GM04503 (cell line): ENCODE data around the gene SLC43A1.
A peak's percentile ranks its signal among the peaks of the same experiment; 100 is the strongest.
"Not testable (repeated sequence)": the region's sequence is repeated elsewhere in the genome, so short reads cannot be mapped to it uniquely, and the experiment has no call there.

Experiments
- DNase-seq: peaks from one replicate; pipeline ENCODE4 v3.0.0-alpha.2; 2012; ENCODE audit warnings: low read depth

SLC43A1 gene

GRCh38 chr11:57460758-57461749 is 54.4 kb downstream of the SLC43A1 start:
- no peak for DNase-seq

- DNase-seq: no peak
Measured at GRCh38 chr11:57460022-57460757, 55.3 kb downstream of the SLC43A1 start, which contains the start of gene RTN4RL2. Gene RTN4RL2, plus strand, starts transcription at chr11:57460528. Its CDS starts 338 bp downstream, at chr11:57460866.

GRCh38 chr11:57459164-57460021 is 56.1 kb downstream of the SLC43A1 start:
- no peak for DNase-seq

GRCh38 chr11:57458410-57459163 is 56.9 kb downstream of the SLC43A1 start:
- DNase-seq: no peak

- no peak for DNase-seq
Measured at GRCh38 chr11:57458060-57458409, 57.5 kb downstream of the SLC43A1 start.

- no peak for DNase-seq
Measured at GRCh38 chr11:57457643-57458023, 57.9 kb downstream of the SLC43A1 start.

GRCh38 chr11:57456960-57457642 is 58.4 kb downstream of the SLC43A1 start:
- DNase-seq: peak; percentile 31

- no peak for DNase-seq
Measured at GRCh38 chr11:57453543-57454177, 61.8 kb downstream of the SLC43A1 start.

- no peak for DNase-seq
Measured at GRCh38 chr11:57446055-57446454, 69.4 kb downstream of the SLC43A1 start.

GRCh38 chr11:57445122-57445394 is 70.4 kb downstream of the SLC43A1 start:
- not testable (repeated sequence) for DNase-seq

- no peak for DNase-seq
Measured at GRCh38 chr11:57444362-57445121, 71.0 kb downstream of the SLC43A1 start.

GRCh38 chr11:57440744-57441414 is 74.6 kb downstream of the SLC43A1 start:
- no peak for DNase-seq

- no peak for DNase-seq
Measured at GRCh38 chr11:57439786-57440185, 75.7 kb downstream of the SLC43A1 start.

- no peak for DNase-seq
Measured at GRCh38 chr11:57438345-57439285, 76.9 kb downstream of the SLC43A1 start.

- no peak for DNase-seq
Measured at GRCh38 chr11:57436031-57436430, 79.5 kb downstream of the SLC43A1 start.

- peak; percentile 92 for DNase-seq
Measured at GRCh38 chr11:57434640-57435546, 80.6 kb downstream of the SLC43A1 start.
